AG04450 (cell line): ENCODE measurements around the gene SEMA5A. TPM values are rescaled to one million over a fixed set of nuclear protein-coding genes. Genes with fewer than 3 reads are reported as not detected.

ENCODE experiments used
- CTCF ChIA-PET: fragments of 300-600, 350-600 bp; formaldehyde crosslinking; extraction: SDS; loops from one replicate; lab custom pipeline; 2022; ENCODE audit warnings: antibody characterized with exemption, inconsistent platforms; lab: Charles Lee
- POLR2A ChIA-PET: fragments of 350-600 bp; formaldehyde crosslinking; extraction: SDS; loops from one replicate; lab custom pipeline; 2021; ENCODE audit warnings: antibody characterized with exemption, inconsistent platforms; lab: Yijun Ruan, JAX
- DNase-seq: peaks from one replicate; pipeline ENCODE4 v3.0.0-alpha.2; 2011; ENCODE audit warnings: low read depth, low spot score
- H3K27ac ChIP-seq: one replicate; pipeline ENCODE4 v1.5.1; 2012; ENCODE audit warnings: low read depth, low read length, control low read depth
- H3K27me3 ChIP-seq: one replicate; pipeline ENCODE4 v1.6.0; 2012; ENCODE audit warnings: low read length; ENCODE audit not compliant: control insufficient read depth, insufficient read depth
- H3K4me3 ChIP-seq: 2 replicates; pipeline ENCODE4 v1.5.1; 2011; ENCODE audit warnings: mild to moderate bottlenecking, low read depth, low read length, control low read depth
- H3K9me3 ChIP-seq: 2 replicates; pipeline ENCODE4 v1.5.1; 2012; ENCODE audit warnings: low read length; ENCODE audit not compliant: control insufficient read depth, insufficient read depth
- polyA plus RNA-seq: library from polyadenylated mRNA; depleted of rRNA; stranded (reverse); fragments of >200 nt; gene quantifications from 2 replicates; pipeline ENCODE4 v1.2.3, GENCODE V29; 2011
- TF ChIP-seq, protein P1 (sequence below): IDR thresholded peaks from 2 replicates; pipeline ENCODE4 v1.5.1; 2011; ENCODE audit warnings: low read depth, low read length, control low read depth, inconsistent platforms

The SEMA5A gene
- polyA plus RNA-seq, 1 experiment: 31.8 TPM

DNA sequence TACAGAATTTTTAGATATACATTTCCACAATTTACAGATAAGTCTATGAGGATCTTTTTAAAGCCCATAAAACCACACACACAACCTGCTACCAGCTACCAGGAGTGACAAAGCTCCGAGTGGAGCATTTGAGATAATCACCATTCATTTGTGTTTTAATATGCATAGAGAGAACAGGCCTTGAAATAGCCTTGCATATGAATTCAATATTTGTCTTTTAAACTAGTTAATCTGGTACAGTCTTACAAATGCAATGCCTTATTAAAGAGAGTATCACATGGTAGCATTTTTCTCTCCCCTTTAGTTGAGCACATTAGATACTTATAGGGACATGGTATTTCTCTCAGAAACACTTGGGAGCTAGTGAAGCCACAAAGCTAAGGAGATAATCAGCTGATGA lies 49.1 kb downstream of the SEMA5A start:
- no peak for DNase-seq
- POLR2A ChIA-PET: no interaction called here
- TF ChIP-seq, protein P1, sequence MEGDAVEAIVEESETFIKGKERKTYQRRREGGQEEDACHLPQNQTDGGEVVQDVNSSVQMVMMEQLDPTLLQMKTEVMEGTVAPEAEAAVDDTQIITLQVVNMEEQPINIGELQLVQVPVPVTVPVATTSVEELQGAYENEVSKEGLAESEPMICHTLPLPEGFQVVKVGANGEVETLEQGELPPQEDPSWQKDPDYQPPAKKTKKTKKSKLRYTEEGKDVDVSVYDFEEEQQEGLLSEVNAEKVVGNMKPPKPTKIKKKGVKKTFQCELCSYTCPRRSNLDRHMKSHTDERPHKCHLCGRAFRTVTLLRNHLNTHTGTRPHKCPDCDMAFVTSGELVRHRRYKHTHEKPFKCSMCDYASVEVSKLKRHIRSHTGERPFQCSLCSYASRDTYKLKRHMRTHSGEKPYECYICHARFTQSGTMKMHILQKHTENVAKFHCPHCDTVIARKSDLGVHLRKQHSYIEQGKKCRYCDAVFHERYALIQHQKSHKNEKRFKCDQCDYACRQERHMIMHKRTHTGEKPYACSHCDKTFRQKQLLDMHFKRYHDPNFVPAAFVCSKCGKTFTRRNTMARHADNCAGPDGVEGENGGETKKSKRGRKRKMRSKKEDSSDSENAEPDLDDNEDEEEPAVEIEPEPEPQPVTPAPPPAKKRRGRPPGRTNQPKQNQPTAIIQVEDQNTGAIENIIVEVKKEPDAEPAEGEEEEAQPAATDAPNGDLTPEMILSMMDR: no peak
- no peaks in the 10 kb centered on the region for H3K27me3 ChIP-seq
- no peak overlapping the region for H3K4me3 ChIP-seq
- H3K27ac ChIP-seq: no peak overlapping the region
- no peaks in the 10 kb centered on the region for H3K9me3 ChIP-seq
- CTCF ChIA-PET: interaction anchor here (0.9 kb wide), 1 partner anchor 47 kb away, joined by 3 read pairs; no protein-coding TSS in a partner anchor

DNA sequence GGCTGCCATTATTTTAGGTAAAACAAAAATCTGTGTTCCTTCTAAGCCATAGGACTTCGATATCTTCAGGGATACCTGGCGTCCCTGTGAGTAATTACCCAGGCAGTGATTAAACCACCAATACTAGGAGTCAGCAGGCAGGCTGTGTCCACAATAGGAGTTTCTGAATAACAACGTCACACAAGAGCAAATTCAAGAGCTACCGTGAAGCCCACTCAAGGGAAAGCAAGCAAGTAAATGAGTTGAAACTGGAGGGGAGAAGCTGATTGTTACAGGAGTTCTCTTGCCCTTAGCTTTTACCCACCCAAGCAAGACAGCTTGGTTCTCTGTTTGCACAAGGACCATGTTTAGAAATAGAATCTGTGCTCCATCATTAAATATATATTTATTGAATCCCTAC lies 50.8 kb downstream of the SEMA5A start:
- Histone ChIP-seq H3K4me3 (no peak overlapping the region), H3K27ac (no peak overlapping the region), H3K27me3 (no peaks in the 10 kb centered on the region), H3K9me3 (no peaks in the 10 kb centered on the region)
- TF ChIP-seq, protein P1: no peak
- ChIA-PET POLR2A (no interaction called here), CTCF (no interaction called here)
- DNase-seq: no peak

DNA sequence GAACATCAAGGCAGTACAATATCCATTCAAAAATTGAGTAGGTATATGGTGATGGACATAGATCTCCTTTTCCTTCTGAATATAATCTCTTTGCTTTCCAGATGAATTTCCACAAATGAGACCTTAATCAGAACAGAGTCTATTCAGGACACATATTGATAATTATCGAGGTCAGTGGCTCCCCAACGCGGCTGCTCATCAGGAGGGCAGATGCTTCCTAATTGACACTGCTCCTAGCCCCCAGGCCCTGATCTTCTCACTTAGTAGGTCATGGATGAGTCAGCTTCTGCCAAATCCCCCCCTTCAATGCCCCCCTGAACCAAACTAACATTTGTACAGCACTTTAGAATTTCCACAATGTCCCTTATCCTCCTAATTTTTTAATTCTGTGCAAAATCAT lies 51.6 kb downstream of the SEMA5A start:
- TF ChIP-seq, protein P1: no peak
- CTCF ChIA-PET: interaction anchor here (1.0 kb wide), 1 partner anchor 19 kb away, joined by 3 read pairs; no protein-coding TSS in a partner anchor
- no peaks in the 10 kb centered on the region for H3K9me3 ChIP-seq
- POLR2A ChIA-PET: no interaction called here
- DNase-seq: no peak
- no peaks in the 10 kb centered on the region for H3K27me3 ChIP-seq
- no peak overlapping the region for H3K27ac ChIP-seq
- H3K4me3 ChIP-seq: no peak overlapping the region

DNA sequence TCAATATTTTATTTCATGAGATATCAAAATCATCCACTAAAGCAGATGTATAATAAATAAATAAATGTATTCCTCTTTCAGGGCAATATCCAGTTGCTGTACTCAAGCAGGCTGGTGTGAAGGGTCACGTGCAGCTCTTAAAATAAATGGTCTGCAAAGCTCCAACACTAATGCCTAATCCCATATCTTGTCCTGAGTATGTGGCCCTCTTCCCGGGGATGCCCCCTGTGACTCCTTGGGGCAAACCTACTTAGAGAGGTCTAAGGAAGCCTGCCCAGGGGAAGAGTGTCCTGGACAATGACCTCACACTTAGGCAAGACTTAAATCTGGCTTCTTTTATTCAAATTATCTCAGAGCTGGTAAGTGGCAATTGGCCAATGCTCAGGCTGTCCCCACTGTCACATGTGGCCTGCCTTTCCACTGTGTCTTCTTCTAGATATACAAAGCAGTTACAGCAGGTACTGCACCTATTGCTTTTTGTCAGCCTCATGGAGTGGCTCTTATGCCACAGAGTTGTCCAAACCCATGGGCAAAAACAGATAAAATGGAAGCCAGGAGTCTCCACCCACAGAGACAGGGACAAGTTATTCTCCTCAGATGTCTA lies 55.3 kb downstream of the SEMA5A start:
- ChIA-PET POLR2A (no interaction called here), CTCF (interaction anchor here (0.8 kb wide), 1 partner anchor 10 kb away, joined by 5 read pairs; no protein-coding TSS in a partner anchor)
- Histone ChIP-seq H3K27me3 (no peaks in the 10 kb centered on the region), H3K9me3 (no peaks in the 10 kb centered on the region), H3K27ac (no peak overlapping the region), H3K4me3 (no peak overlapping the region)
- no peak for DNase-seq
- TF ChIP-seq, protein P1: no peak

DNA sequence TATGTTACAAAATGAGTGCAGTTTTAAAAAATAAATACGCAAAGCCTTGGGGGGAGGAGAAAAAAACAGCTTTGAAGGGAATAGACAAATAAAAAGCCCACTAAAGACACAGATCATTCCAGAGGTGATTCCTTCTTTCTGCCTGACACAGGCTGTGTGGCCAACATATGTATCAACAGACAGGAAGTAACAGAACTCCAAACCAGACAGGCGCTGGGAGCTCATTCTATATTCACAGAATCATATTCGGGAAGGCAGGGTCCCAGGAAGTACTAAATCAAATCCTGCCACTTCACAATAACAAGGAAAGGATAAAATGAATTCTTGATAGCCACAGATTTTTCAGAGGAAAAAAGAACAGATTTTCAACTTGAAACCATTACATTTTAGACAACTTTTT lies 62.1 kb downstream of the SEMA5A start:
- Histone ChIP-seq H3K4me3 (peak overlapping the region; percentile 22; the same call in 1 of the 2 replicates), H3K27ac (no peak overlapping the region), H3K27me3 (no peaks in the 10 kb centered on the region), H3K9me3 (peaks cover 2% of the 10 kb centered on the region; the same call in 1 of the 2 replicates)
- TF ChIP-seq, protein P1: no peak
- ChIA-PET POLR2A (no interaction called here), CTCF (interaction anchor here (0.9 kb wide), 1 partner anchor 60 kb away, joined by 3 read pairs; no protein-coding TSS in a partner anchor)
- no peak for DNase-seq
